ENCODE measurements around the gene SEC16A. TPM values are rescaled to one million over a fixed set of nuclear protein-coding genes. Genes with fewer than 3 reads are reported as not detected.
A peak's percentile ranks its signal among the peaks of the same experiment; 100 is the strongest.

The SEC16A gene
- total RNA-seq, 4 donors from 2014 or later: 63.5 to 80.8 (median 74.6) TPM

DNA sequence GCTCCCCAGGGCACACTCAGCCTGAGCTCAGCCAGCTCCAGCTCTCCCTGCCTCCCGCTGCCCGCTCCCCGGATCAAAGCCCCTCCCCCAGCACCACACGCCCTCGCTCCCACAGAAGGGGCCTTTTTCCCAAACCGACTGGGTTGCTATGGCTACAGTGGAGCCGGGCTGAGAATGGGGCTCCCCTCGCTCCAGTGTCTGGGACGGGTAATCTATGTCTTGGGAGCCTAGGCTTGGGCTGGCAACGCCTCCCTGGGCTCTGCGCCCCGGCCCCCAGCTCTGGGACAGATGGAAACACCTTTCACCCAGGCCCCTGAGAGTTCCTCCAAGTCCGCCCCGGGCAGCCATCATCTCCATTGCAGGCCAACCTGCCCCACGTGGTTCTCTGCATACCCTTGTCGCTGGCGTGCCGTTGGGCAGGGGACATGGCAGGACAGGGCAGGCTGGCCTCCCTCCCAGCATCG is 33.4 kb upstream of the SEC16A start:
- no peaks in the 10 kb centered on the region for H3K27me3 ChIP-seq
- DNase-seq: no peak
- H3K4me1 ChIP-seq: peaks cover 5 to 24% (median 6%) of the 10 kb centered on the region in 4 donors
- no peak overlapping the region for H3K27ac ChIP-seq
- no peak for TF ChIP-seq POLR2A (IDR thresholded peaks at IDR 0.05)
- TF ChIP-seq CTCF (IDR thresholded peaks at IDR 0.05): no peak
- H3K4me3 ChIP-seq: no peak overlapping the region
- peaks cover 0 to 80% (median 0%) of the 10 kb centered on the region in 3 donors for H3K36me3 ChIP-seq
- H3K9me3 ChIP-seq: no peaks in the 10 kb centered on the region

DNA sequence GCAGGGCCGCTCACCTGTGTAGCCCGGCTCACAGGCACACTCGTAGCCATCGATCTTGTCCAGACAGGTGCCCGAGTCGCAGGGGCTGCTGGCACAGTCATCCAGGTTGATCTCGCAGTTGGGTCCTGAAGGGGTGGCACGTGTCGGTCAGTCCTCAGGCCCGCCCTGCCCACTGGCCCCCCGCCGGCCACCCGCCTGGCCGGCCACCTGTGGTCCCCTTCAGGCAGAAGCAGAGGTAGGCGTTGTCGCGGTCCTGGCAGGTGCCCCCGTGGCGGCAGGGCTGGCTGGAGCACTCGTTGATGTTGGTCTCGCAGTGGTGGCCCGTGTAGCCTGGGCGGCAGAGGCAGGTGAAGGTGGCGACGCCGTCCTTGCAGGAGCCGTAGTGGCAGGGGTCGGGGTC is 32.4 kb upstream of the SEC16A start:
- H3K27me3 ChIP-seq: no peaks in the 10 kb centered on the region
- TF ChIP-seq CTCF (IDR thresholded peaks at IDR 0.05): no peak
- TF ChIP-seq POLR2A (IDR thresholded peaks at IDR 0.05): no peak
- DNase-seq: no peak
- no peaks in the 10 kb centered on the region for H3K9me3 ChIP-seq
- peaks cover 0 to 90% (median 0%) of the 10 kb centered on the region in 3 donors for H3K36me3 ChIP-seq
- H3K4me3 ChIP-seq: no peak overlapping the region
- H3K27ac ChIP-seq: no peak overlapping the region
- H3K4me1 ChIP-seq: peaks cover 0 to 15% (median 4%) of the 10 kb centered on the region in 4 donors

DNA sequence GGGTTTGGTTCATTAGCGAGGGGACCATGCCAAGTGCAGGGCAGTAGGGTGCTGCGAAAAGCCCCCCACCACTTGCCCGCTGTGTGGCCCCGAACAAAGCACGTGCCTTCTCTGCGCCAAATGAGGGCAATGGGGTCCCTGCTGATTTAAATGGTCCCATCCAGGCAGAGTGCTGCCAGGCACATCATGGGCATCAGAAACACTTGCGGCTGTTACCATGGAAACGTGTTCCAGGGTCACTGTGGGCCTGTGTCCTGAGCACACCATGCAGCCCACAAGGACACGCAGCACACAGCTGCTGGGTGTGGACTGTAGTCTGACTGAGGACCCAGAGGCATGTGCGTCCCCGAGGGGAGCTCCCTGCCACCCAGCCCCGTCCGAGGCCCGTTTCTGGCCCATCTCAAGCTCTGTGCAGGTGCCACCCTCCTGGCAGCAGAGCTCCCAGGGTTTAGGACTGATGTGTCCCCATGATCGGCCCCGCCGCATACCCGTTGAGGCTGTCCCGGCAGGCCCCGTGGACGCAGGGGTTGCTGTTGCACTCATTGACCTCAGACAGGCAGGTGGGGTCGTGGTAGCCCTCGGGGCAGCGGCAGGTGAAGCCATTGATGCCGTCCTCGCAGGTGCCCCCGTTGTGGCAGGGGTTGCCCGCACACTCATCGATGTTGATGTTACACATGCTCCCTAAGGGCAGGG is 31.3 kb upstream of the SEC16A start:
- H3K27ac ChIP-seq: no peak overlapping the region
- H3K36me3 ChIP-seq: peaks cover 0 to 100% (median 0%) of the 10 kb centered on the region in 3 donors
- peaks cover 0 to 5% (median 0%) of the 10 kb centered on the region in 4 donors for H3K4me1 ChIP-seq
- no peaks in the 10 kb centered on the region for H3K27me3 ChIP-seq
- no peak overlapping the region for H3K4me3 ChIP-seq
- H3K9me3 ChIP-seq: no peaks in the 10 kb centered on the region
- TF ChIP-seq POLR2A (IDR thresholded peaks at IDR 0.05) (no peak), CTCF (IDR thresholded peaks at IDR 0.05) (no peak)
- no peak for DNase-seq

DNA sequence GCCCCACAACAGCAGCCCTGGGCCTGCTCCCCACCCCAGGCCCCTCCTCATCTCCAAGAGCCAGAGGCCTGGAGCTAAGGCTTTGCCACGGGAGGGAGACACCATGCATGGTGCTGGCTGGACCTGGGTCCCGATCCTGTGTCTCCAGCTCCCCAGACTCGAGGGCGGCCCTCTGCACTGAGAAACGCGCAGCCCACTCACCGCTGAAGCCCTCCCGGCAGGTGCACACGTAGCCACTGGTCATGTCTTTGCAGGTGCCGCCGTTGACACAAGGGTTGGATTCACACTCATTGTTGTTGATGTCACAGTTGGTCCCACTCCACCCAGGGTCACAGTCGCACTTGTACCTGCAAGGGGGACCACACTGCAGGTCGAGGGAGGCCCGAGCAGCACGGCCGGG is 30.4 kb upstream of the SEC16A start:
- Histone ChIP-seq H3K4me1 (no peaks in the 10 kb centered on the region), H3K9me3 (no peaks in the 10 kb centered on the region), H3K27me3 (no peaks in the 10 kb centered on the region), H3K36me3 (peaks cover 0 to 100% (median 0%) of the 10 kb centered on the region in 3 donors), H3K27ac (peak overlapping the region in 2 of 4 donors; percentile 42 to 60), H3K4me3 (no peak overlapping the region)
- TF ChIP-seq POLR2A (IDR thresholded peaks at IDR 0.05) (no peak), CTCF (IDR thresholded peaks at IDR 0.05) (no peak)
- no peak for DNase-seq

- Histone ChIP-seq H3K4me3 (no peak overlapping the region), H3K9me3 (no peaks in the 10 kb centered on the region), H3K36me3 (peaks cover 0 to 100% (median 0%) of the 10 kb centered on the region in 3 donors), H3K27ac (peak overlapping the region in 2 of 4 donors; percentile 42 to 60), H3K4me1 (no peaks in the 10 kb centered on the region), H3K27me3 (no peaks in the 10 kb centered on the region)
- DNase-seq: no peak
- TF ChIP-seq POLR2A (IDR thresholded peaks at IDR 0.05) (no peak), CTCF (IDR thresholded peaks at IDR 0.05) (no peak)
Observed at GRCh38 chr9:136512651-136513071, 29.8 kb upstream of the SEC16A start.

Measured in Peyer's patch (tissue), 4 donors.